Measurements from ENCODE around the gene SDHC.
"Not testable (repeated sequence)": the region's sequence is repeated elsewhere in the genome, so short reads cannot be mapped to it uniquely, and the experiment has no call there.

Gene SDHC

DNA sequence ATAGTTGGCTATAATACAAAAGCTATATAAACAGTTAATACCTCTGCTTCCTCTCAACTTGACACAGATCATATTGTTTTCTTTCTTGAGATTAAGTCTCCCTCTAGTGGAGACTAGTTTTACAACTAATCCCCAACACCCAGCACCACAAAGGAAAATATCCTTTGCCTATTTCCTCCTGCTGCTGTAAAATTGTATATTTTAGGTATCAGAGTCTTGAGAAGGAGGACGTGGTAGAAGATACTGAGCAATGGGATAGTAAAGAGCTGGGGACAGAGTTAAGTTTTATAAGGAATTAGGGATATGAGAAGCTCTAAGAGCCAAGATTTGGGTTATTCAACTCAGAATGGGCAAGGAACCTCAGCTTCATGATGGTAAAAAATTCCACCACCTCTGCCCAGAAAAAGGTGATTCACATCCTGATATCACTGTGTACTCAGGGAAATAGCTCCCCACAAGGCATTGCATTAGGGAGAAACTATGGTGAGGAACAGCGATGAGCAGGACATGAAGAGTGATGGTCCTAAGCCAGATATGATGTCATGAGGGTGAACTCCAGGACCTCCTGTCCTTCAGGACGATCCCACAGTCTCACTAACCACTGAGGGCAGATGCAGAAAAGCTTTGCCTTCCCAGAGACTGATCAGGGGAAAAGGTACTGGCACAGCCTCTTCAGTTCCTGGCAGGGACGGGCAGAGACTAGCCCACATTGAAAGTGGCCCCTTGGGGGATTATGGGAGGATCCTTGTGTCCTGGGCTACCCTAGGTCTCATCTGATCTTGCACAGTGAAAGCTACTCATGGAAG lies 68.2 kb downstream of the SDHC start:
- DNase-seq (ENCODE audit: low read depth in 2 of 2) = no peak

DNA sequence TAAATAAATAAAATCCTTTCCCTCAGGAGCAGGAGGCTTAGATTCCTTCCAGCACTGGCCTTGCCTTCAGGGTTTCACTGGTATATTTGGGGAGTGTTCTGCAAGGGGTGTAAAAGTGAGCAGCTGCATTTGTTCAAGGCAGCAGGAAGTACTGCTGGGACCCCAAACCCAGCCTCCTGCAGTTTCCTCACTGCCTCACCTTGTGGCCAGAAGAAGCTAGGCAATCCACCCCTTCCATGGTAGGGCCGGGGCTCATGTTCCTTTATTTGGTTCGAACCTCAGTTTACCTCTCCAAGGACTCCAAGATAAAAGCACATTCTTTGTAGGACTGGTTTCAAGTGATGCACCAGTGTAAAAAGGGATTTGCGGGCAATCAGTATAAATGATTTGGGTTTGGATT lies 74.5 kb downstream of the SDHC start:
- no peak for DNase-seq (ENCODE audit: low read depth in 2 of 2)

- not testable (repeated sequence) for DNase-seq (ENCODE audit: low read depth in 2 of 2)
Observed at GRCh38 chr1:161389158-161389557, 75.0 kb downstream of the SDHC start.

DNA sequence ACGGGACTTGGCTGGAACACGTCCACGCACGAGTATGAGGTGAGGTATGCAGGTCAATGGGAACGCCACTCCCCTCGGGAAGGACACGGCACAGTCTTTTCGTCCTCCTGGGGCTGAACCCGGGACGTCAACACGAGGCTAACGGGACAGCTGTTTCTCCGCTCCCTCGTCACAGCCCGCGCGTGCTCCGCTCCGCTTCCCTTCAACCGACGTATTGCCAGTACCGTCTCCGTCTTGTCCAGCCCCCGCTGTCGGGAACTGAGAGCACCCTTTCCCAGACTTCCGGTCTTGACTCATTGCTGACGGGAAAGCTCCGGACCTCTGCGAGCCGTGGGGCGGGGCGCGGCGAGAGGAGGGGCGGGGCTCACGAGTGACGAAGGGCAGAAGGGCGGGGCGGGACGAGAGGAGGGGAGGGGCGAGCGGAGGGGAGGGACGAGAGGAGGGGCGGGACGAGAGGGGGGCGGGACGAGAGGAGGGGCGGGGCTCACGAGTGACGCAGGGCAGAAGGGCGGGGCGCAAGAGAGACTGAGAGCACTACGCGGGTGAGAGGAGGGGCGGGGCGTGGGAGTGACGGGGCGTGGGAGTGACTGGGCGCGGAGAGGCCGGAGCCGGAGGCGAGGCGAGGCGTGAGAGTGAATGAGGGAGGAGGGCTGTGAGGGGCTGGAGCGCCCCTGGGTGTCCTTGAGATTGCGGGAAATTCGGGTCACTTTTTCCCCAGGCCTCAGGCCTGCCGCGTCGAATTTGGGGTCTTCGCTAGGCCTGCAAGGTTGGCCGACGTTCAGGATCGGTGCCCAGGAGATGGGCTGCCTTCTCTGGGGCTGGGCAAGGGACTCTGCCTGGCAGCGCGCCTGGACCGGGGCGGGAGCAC lies 75.7 kb downstream of the SDHC start:
- peak; percentile 87 to 91 for DNase-seq (ENCODE audit: low read depth in 2 of 2)

- no peak for DNase-seq (ENCODE audit: low read depth in 2 of 2)
Observed at GRCh38 chr1:161390559-161390858, 76.3 kb downstream of the SDHC start.

DNA sequence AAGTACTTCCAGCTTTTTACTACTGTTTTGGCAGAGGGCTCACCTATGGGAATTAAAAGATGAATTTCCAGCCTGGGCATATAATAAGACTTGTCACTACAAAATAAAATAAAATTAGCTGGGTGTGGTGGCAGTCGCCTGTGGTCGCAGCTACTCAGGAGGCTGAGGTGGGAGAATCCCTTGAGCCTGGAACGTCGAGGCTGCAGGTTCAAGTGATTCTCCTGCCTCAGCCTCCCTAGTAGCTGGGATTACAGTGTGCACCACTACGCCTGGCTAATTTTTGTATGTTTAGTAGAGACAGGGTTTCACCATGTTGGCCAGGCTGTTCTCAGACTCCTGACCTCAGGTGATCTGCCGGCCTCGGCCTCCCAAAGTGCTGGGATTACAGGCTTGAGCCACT lies 77.0 kb downstream of the SDHC start:
- DNase-seq (ENCODE audit: low read depth in 2 of 2) = not testable (repeated sequence)

DNA sequence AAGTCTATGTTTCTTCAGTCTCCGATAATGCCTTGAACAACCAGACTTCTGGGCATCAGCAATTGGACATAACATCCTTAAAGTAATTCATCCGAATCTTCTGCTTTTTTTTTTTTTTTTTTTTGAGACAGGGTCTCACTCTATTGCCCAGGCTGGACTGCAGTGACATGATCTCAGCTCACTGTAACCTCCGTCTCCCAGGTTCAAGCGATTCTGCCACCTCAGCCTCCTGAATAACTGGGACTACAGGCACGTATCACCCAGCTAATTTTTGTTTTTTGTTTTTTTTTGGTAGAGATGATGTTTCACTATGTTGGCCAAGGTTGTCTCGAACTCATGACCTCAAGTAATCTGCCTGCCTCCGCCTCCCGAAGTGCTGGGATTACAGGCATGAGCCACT lies 77.4 kb downstream of the SDHC start:
- no peak for DNase-seq (ENCODE audit: low read depth in 2 of 2)

- DNase-seq (ENCODE audit: low read depth in 2 of 2) = no peak
Observed at GRCh38 chr1:161393151-161393550, 79.0 kb downstream of the SDHC start.

GRCh38 chr1:161397038-161397437 lies 82.9 kb downstream of the SDHC start:
- not testable (repeated sequence) for DNase-seq (ENCODE audit: low read depth in 2 of 2)

DNA sequence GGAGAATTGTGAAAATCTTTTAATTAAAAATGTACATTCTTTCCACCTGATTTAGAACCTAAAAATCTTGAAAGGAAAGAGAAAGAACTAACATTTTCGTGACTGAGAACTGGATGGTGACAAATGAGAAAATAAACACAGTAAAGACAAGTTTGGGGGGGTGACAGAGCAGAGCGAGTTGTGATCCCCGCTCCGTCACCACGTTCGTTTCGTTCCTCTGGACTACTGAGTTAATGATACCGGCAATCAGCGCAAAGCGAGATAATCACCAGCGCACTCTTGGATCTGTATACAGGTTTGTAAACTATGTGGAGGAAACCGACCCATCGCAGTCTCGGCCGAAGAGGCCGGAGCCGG lies 84.7 kb downstream of the SDHC start:
- no peak for DNase-seq (ENCODE audit: low read depth in 2 of 2)

- DNase-seq (ENCODE audit: low read depth in 2 of 2) = peak; percentile 87 to 89
Observed at GRCh38 chr1:161399257-161399998, 85.2 kb downstream of the SDHC start.

GRCh38 chr1:161402446-161402845 lies 88.3 kb downstream of the SDHC start:
- DNase-seq (ENCODE audit: low read depth in 2 of 2) = no peak

- no peak for DNase-seq (ENCODE audit: low read depth in 2 of 2)
Observed at GRCh38 chr1:161404051-161404597, 89.9 kb downstream of the SDHC start.

DNA sequence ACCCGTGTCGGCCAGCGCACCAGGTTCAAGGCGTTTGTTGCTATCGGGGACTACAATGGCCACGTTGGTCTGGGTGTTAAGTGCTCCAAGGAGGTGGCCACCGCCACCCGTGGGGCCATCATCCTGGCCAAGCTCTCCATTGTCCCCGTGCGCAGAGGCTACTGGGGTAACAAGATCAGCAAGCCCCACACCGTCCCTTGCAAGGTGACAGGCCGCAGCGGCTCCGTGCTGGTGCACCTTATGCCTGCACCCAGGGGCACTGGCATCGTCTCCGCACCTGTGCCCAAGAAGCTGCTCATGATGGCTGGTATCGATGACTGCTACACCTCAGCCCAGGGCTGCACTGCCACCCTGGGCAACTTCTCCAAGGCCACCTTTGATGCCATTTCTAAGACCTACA lies 92.4 kb downstream of the SDHC start:
- not testable (repeated sequence) for DNase-seq (ENCODE audit: low read depth in 2 of 2)

DNA sequence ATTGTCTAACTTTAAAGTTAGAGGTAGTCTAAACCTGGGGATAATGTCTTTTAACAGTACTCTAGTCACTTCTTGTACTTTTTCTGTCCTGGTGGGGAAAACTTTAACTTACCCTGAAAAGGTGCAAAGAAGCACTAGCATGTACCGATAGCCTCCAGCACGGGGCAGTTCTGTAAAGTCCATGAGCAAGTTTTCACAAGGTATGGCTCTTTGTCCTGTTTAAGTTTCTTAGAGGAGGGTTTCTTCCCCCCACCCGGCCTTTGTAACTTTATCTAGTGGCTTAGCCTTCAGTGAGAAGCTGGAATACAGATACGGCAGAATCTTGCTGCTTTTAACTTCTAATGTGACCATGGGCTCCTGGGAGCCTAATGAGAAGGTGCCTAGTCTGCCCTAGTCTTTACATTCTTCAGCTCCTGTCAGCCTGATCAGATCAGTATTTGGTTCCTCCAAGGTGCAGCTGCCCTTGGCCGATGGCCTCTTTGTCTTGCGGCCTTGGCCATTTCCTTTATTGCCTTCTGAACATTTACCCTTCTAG lies 93.3 kb downstream of the SDHC start:
- no peak for DNase-seq (ENCODE audit: low read depth in 2 of 2)

DNA sequence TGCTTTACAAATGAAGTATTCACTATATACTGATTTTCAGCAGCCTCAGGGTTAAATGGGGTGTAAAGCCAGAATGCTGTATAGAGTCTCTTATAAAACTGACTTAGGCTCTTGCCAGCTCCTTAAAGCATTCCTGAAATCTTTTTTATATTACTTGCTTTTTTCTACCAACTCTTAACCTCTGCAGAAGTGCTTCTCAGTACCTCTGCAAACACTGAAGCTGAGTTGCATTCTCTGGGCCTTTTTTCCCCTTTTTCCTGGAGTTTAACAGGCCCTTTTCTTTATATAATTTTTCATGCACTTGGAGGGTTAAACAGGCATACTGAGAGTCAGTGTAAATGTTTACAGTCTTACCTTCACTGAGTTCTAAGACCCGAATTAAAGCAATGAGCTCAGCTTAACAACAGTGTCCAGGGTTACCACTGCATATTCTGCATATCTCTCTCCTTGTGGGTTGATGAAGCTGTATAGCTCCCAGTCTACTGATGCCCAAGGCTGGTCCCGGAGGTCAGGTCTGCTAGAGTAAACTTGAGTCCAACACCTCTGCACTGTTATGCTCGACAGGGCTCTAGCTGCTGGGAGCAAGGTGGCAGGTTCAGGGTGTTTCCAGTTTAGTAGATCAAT lies 94.4 kb downstream of the SDHC start:
- no peak for DNase-seq (ENCODE audit: low read depth in 2 of 2)

- DNase-seq (ENCODE audit: low read depth in 2 of 2) = not testable (repeated sequence)
Observed at GRCh38 chr1:161409848-161410635, 95.9 kb downstream of the SDHC start.

DNA sequence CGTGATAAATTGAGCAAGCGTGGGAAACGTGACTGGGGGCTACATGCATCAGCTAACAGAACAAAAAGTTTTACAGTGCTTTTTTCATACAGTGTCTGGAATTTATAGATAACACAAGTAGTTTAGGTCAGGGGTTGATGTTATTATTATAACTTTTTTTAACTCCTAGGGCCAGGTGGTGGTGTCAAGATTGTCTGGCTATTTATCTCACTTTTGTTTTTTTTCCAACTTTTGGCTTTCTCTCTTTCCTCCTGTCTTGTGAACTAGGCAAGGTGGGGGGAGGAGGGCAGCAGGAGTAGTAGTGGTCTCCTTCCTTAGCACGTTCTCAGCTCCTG lies 96.4 kb downstream of the SDHC start:
- not testable (repeated sequence) for DNase-seq (ENCODE audit: low read depth in 2 of 2)
